HG03469 (cell line): ENCODE data around the gene CD302.
"Not testable (repeated sequence)": the region's sequence is repeated elsewhere in the genome, so short reads cannot be mapped to it uniquely, and the experiment has no call there.

Source experiments
- ATAC-seq: cut with Tn5 transposase; IDR thresholded peaks from one replicate; pipeline ENCODE4 v1.9.1; 2021; ENCODE audit warnings: mild to moderate bottlenecking, moderate library complexity, moderate number of reproducible peaks; ENCODE audit not compliant: unreplicated experiment

Gene CD302

GRCh38 chr2:159755788-159756187 lies 42.2 kb downstream of the CD302 start:
- ATAC-seq: no peak

- no peak for ATAC-seq
These were observed 43.0 kb downstream of the CD302 start for GRCh38 chr2:159755014-159755413.

- ATAC-seq: no peak
These were observed 44.2 kb downstream of the CD302 start for GRCh38 chr2:159753797-159754196.

DNA sequence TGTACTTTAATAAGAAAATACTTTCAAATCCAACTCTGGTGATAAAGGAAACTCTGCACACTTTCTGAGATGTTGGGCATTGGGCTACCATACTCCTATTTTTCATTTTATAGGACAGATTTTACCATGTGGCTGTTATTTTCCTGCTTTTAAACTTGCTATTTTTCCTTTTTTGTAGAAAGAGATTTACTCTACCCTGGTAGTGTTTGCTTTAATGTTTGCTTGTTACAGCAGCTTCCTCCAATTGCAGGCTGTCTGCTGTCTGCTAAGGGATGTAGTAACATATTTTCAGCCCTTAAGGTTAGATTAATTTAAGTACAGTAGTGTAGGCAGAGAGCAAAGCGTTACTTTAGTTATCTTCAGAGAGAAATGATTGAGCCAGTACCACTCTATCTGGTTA lies 47.1 kb downstream of the CD302 start:
- ATAC-seq: no peak

DNA sequence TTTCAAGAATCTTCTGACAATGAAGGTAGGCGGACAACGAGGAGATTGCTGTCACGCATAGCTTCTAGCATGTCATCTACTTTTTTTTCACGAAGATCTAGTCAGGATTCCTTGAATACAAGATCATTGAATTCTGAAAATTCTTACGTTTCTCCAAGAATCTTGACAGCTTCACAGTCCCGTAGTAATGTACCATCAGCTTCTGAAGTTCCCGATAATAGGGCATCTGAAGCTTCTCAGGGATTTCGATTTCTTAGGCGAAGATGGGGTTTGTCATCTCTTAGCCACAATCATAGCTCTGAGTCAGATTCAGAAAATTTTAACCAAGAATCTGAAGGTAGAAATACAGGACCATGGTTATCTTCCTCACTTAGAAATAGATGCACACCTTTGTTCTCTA lies 49.9 kb downstream of the CD302 start:
- no peak for ATAC-seq

- not testable (repeated sequence) for ATAC-seq
These were observed 52.8 kb downstream of the CD302 start for GRCh38 chr2:159745237-159745636.

- ATAC-seq: no peak
These were observed 53.6 kb downstream of the CD302 start for GRCh38 chr2:159744363-159744762.

DNA sequence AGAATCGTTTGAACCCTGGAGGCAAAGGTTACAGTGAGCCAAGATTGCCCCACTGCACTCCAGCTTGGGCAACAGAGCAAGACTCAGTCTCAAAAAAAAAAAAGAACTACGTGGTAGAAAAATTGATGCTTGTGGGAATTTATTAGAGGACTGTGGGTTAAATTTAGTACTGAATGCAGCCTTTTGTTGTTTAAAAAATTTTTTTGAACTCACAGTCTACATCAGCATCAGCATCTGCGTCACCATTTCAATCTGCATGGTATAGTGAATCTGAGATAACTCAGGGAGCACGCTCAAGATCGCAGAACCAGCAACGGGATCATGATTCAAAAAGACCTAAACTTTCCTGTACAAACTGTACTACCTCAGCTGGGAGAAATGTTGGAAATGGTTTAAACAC lies 55.2 kb downstream of the CD302 start:
- no peak for ATAC-seq

DNA sequence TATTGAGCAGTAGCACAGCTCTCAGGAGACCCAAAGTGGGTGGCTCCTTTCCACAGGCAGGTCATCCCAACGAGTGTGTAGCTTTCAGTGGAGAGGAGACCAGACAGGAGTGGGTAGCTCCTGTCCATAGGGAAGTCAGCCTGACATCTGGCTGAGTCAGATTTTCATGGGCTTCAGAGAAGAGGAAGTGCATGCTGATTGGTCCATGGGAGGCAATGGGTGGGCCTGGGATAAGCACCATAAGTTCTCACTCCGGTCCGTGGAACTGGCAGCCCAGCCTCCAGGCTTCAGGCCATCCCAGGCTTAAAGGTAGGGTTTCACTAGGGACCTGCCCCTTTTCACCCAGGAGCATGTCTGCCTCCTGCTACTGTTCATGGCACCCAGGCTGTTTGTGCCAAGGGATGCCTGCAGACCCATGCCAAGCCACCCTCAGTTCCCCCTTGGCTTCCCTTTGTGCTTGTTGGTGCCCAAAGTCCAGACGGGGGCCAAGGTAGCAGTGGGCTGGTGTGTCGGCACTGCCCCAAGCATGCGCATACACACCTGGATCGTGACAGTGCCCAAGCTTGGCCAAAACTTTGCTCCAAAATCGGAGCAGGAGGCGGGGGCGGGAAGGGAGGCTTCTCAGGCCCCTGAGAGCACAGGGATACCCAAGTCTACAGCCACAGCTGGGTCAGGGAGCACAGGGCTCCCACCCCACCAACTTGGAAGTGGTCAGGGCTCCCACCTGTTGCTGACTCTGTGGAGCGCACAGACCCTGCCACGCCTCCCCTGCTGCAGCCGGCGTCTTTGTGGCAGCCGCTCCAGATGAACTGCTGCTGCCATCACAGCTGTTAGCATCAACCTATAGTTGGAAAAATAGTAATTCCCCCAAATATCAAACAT lies 59.3 kb downstream of the CD302 start:
- ATAC-seq: no peak

- ATAC-seq: no peak
These were observed 60.1 kb downstream of the CD302 start for GRCh38 chr2:159737917-159738296.

DNA sequence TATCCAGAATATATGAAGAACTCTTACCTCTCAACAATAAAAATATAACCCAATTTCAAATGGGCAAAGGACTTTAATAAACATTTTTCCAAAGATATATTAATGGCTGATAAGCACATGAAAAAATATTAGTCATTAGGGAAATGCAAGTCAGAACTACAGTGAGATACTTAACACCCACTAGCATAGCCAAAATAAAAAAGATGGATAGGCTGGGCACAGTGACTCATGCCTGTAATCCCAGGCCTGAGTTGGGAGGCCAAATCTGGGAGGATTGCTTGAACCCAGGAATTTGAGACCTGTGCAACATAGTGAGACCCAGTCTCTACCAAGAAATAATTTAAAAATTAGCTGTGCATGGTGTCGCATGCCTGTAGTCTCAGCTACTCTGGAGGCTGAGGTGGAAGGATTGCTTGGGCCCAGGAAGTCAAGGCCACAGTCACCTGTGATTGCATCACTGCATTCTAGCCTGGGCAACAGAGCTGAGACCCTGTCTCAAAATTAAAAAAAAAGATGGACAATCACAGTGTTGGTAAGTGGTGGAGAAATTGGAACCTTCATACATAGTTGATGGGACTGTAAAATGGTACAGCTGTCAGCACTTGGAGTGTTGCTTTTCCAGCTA lies 60.6 kb downstream of the CD302 start:
- no peak for ATAC-seq

DNA sequence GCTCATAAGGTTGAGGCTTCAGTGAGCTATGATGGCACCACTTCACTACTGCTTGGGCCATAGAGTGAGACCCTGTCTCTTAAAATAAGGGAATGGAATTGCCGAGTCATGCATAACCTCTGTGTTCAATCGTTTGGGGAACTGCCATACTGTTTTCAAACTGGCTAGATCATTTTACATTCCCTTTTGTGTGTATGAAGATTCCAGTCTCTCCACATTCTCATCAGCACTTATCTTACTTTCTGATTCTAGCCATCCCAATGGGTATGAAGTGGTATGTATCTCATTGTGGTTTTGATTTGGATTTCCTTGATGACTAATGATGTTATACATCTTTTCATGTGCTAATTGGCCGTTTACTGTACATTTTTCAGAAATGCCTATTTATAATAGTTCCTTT lies 62.0 kb downstream of the CD302 start:
- no peak for ATAC-seq

DNA sequence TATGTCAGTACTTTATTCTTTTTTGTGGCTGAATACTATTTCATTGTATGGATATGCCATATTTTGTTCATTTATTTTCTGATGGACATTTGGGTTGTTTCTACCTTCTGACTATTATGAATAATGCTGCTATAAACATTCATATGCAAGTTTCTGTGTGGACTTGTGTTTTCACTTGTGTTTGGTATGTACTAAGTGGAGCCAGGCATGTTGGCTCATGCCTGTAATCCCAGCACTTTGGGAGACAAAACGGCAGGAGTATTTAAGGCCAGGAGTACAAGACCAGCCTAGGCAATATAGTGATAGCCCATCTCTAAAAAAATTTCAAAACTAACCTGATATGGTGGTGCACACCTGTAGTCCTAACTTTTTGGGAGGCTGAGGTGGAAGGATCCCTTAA lies 62.4 kb downstream of the CD302 start:
- no peak for ATAC-seq

GRCh38 chr2:159728629-159729028 lies 69.4 kb downstream of the CD302 start:
- ATAC-seq: no peak

DNA sequence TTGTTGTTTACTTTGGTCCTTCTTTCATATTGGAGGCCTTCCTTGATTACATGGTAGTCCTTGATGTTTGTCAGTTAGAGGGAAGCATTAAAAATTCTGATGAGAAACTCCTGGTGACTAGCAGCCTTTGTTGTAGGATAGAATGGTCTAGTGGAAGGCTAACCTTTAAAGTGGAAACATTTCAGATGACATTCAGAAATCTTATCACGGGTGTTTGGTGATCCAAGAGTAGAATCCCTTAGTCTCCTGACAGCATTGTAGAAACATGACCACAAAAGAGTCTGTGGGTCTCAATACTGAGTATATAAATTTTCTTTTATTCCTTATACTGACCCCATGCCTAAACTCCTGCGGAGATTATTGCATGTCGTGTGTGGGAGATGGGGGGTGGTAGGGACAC lies 72.3 kb downstream of the CD302 start:
- no peak for ATAC-seq

DNA sequence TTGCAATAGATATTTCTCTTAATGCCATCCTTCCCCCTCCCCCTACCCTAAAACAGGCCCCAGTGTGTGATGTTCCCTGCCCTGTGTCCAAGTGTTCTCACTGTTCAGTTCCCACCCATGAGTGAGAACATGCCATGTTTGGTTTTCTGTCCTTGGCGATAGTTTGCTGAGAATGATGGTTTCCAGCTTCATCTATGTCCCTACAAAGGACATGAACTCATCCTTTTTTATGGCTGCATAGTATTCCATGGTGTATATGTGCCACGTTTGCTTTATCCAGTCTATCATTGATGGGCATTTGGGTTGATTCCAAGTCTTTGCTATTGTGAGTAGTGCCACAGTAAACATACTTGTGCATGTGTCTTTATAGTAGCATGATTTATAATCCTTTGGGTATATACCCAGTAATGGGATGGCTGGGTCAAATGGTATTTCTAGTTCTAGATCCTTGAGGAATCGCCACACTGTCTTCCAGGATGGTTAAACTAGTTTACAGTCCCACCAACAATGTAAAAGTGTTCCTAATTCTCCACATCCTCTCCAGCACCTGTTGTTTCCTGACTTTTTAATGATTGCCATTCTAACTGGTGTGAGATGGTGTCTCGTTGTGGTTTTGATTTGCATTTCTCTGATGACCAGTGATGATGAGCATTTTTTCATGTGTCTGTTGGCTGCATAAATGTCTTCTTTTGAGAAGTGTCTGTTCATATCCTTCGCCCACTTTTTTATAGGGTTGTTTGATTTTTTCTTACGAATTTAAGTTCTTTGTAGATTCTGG lies 73.0 kb downstream of the CD302 start:
- ATAC-seq: not testable (repeated sequence)

DNA sequence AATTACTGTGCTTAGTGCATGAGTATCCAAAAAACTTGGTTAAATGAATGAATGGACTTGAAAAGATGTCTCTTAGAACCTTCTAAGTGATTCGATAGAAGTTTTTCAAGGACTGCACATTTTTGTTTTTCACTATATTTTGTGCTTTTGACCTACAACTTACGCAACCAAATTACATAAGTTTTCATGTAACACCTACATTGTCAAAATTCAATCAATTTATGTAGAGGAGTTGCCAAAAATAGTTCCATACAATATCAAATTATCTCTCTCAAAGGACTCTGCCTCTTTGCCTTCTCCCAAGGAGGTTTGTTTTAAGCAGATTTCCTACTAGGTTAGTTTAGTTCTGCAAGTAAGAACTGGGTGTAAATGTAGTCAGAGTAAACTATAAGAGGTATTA lies 75.4 kb downstream of the CD302 start:
- ATAC-seq: no peak

DNA sequence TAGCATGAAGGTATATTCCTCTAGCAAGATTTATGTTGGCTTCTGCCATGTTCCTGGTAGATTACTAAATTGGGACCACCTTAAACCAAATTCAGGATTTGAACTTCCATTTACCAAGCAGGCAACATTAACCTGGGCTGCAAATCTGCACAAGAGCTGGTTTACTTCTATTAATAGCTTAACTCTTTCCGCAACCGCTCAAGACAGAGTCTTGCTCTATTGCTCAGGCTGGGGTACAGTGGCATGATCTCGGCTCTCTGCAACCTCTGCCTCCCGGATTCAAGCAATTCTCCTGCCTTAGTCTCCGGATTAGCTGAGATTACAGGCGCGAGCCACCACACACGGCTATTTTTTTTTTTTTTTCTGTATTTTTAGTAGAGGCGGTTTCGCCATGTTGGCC lies 77.3 kb downstream of the CD302 start:
- ATAC-seq: no peak
